Omental fat pad (tissue), 4 donors: ENCODE results near the gene TDP2. TPM values are rescaled to one million over a fixed set of nuclear protein-coding genes. Genes with fewer than 3 reads are reported as not detected.
"Not testable (repeated sequence)": the region's sequence is repeated elsewhere in the genome, so short reads cannot be mapped to it uniquely, and the experiment has no call there.

Experiments used
- ATAC-seq: fragments of 150-250 bp; one replicate; pipeline ENCODE4 v1.9.1; 2016; ENCODE audit warnings: mild to moderate bottlenecking, moderate library complexity; ENCODE audit not compliant: low FRiP score
- DNase-seq: peaks from one replicate; pipeline ENCODE4 v3.0.0-alpha.2; 2019; ENCODE audit warnings: low spot score
- total RNA-seq, 4 donors: library from RNA; depleted of rRNA; stranded (reverse); fragments of >200 nt; gene quantifications; one replicate each; pipeline ENCODE4 v1.1.0, GENCODE V29; 2016
- TF ChIP-seq, protein P1 (sequence below), 3 donors: fragments of 450-650 bp; IDR thresholded peaks; one replicate each; pipeline ENCODE4 v1.5.1; 2016 to 2017; ENCODE audit warnings: antibody characterized with exemption in 3 of 3, mild to moderate bottlenecking in 3 of 3, moderate library complexity in 2 of 3

TDP2 gene
- total RNA-seq, 4 donors from 2014 or later, result 24.0 to 40.2 (median 33.1) TPM

DNA sequence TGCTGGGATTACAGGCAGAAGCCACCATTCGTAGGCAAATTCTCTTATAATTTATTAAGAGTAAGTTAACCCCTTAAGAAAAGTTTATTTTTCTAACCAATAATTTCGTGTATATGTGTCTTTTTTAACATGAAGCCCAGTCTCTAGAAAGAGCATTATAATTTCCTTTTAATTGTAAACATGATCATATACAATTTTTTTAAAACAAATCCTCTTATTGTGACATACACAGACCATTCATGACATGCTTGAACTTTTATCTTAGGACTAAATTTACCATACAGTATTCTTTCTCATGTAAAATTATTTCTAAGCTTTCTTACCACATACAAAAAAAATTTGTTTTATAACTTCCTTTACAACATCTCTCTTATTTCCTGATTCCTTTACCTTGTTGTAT is 6.9 kb upstream of the TDP2 start:
- TF ChIP-seq, protein P1, sequence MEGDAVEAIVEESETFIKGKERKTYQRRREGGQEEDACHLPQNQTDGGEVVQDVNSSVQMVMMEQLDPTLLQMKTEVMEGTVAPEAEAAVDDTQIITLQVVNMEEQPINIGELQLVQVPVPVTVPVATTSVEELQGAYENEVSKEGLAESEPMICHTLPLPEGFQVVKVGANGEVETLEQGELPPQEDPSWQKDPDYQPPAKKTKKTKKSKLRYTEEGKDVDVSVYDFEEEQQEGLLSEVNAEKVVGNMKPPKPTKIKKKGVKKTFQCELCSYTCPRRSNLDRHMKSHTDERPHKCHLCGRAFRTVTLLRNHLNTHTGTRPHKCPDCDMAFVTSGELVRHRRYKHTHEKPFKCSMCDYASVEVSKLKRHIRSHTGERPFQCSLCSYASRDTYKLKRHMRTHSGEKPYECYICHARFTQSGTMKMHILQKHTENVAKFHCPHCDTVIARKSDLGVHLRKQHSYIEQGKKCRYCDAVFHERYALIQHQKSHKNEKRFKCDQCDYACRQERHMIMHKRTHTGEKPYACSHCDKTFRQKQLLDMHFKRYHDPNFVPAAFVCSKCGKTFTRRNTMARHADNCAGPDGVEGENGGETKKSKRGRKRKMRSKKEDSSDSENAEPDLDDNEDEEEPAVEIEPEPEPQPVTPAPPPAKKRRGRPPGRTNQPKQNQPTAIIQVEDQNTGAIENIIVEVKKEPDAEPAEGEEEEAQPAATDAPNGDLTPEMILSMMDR (IDR thresholded peaks at IDR 0.05), result no peak
- DNase-seq (no peak), ATAC-seq (no peak)

DNA sequence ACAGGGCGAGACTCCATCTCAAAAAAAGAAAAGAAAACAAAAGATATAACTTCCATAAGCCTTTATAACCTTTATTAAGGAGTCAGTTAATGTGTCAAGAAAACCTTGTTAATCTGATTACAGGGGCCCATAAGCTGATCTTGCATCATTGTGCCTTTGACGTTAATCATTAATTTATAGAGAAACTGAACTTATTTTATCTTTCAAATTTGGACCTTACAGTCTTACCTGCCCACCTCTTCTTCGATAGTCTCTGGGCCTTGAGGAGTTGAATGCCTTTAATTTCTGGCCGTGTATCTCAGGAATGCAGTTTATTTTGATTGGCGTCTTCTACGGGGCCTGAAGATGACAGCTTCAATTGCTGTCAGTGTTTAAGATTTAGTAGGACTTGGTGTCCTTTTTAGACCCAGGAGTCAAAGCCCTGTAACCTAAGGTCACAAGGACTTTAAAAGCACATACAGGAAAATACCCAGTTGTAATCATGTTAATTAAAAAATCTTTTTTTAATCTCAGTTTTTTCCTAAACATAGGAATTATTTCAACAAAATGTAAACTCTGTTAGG is 6.0 kb upstream of the TDP2 start:
- TF ChIP-seq, protein P1 (IDR thresholded peaks at IDR 0.05), result no peak
- no peak for ATAC-seq
- no peak for DNase-seq

DNA sequence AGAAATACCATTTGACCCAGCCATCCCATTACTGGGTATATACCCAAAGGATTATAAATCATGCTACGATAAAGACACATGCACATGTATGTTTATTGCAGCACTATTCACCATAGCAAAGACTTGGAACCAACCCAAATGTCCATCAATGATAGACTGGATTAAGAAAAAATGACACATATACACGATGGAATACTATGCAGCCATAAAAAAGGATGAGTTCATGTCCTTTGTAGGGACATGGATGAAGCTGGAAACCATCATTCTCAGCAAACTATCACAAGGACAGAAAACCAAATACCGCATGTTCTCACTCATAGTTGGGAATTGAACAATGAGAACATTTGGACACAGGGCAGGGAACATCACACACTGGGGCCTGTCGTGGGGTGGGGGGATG is 4.4 kb upstream of the TDP2 start:
- ATAC-seq, DNase-seq: not testable (repeated sequence)

DNA sequence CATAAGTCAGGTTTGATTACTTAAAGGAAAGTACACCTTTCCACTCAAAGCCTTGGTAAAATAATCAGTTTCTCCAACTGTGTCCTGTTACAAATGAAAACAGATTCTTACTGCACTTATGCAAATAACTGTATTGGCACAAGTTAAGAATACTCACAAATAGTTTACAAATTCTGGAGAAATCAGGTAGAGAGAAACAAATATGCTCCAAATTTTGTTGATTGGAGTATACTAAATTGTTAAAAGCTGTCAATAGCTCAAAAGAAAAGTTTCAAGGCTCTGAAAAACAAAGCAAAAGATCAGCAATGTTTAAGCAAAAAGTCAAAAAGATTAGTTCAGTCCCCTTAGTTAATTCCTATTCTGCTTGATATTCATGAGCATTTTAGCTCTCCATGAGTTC is 3.8 kb upstream of the TDP2 start:
- DNase-seq, ATAC-seq: not testable (repeated sequence)

DNA sequence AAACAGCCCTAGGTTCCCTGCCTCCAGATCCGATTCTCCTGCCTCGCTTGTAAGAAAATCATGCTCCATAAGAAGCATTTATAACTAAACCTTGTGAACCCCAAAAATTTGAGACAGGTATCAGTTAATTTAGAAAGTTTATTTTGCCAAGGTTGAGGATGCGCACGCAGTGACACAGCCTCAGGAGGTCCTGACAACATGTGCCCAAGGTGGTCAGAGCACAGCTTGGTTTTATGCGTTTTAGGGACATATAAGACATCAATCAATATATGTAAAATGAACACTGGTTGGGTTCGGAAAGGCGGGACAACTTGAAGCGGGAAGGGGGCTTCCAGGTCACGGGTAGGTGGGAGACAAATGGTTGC is 2.3 kb upstream of the TDP2 start:
- ATAC-seq, result no peak
- DNase-seq, result no peak
- TF ChIP-seq, protein P1 (IDR thresholded peaks at IDR 0.05), result no peak

DNA sequence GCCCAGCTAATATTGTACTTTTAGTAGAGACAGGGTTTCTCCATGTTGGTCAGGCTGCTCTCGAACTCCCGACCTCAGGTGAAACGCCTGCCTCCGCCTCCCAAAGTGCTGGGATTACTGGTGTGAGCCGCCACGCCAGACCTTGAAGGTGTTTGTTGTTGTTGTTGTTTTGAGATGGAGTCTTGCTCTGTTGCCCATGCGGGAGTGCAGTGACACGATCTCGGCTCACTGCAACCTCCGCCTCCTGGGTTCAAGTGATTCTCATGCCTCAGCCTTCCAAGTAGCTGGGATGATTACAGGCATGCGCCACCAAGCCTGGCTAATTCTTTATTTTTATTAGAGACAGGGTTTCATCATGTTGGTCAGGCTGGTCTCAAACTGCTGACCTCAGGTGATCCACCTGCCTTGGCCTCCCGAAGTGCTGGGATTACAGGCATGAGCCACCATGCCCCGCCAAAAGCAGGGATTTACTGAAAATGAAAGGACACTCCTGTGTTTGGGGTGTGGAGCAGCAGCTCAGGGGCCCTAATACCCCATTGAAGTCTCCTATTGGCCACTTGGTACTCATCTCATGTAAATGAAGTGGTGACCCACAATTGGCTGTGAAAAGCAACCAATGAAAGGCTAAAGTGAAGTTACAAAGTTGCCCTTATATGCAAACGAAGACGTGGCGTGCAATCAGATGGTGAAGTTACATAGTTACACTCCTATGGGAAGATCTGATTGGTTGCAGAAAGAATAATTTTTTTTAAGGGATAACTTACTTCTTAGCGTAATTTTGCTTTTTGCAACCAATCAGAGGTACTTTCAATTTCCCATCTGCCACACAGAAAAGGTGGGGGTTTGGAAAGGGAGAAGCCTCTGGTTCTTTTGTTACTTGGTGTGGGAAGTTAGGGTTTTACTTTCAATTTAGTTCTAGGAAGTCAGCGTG is 1.6 kb upstream of the TDP2 start:
- ATAC-seq, DNase-seq: not testable (repeated sequence)

DNA sequence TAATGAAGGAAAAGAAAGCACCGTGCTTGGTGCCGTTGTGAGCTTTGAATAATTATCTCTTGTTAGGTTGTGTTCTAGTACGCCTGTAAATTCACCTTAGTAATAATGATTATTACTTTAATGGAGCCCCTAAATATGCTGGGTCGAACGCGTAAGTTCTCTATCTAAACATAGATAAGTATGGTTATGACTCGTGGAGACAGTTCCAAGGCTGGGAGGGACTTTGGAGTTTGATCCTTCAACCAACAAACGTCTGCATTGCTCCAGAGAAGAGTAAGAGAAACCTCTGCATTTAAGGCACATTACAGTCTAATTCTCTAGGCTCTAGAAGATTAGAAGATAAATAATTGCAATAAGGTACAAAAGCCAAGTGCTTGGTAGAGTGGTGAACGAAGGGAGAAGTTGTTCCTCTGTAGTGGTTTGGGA is 692 bp upstream of the TDP2 start:
- no peak for DNase-seq
- no peak for ATAC-seq
- TF ChIP-seq, protein P1 (IDR thresholded peaks at IDR 0.05), result no peak

DNA sequence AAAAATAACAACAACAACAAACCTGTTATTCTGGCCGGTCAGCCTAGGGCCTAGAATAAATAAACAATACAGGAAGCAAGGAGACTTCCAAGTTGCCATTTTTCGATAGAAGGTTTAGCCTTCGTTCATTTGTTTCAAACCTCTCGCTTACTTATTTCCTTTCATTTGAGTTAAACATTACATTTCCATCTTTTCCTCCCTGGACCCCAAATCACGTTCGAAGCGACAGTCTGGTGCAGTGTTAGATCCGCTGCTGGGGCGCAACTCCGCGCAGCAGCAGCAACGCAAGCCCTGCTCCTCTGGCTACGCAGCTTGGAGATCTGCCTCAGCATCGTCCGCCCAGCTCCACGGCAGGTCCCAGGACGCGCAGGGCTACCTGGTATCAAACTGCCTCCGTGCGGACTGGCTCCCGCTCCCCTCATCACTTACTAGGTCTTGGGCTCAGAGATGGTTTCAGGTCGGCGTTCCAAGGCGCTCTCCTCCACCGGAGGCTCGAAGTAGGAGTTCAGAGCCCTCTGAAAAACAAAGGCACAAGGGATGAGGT is 530 bp downstream of the TDP2 start:
- ATAC-seq (peak; percentile 57), DNase-seq (no peak)

More for the DNA sequence above, 530 bp downstream of the TDP2 start:
- TF ChIP-seq, protein P1 (IDR thresholded peaks at IDR 0.05), result no peak
